SK-N-SH (cell line): Measurements from ENCODE around the gene RASL10B.

Experiments
- CTCF ChIP-seq: fragments of 200-600 bp; sonication (generic); IDR thresholded peaks from 2 replicates; pipeline ENCODE4 v1.6.1; 2017; ENCODE audit warnings: antibody characterized with exemption, mild to moderate bottlenecking, moderate library complexity
- SMC3 ChIP-seq: IDR thresholded peaks from 2 replicates; pipeline ENCODE4 v1.6.1; 2012; ENCODE audit warnings: low read depth, low read length, improper control_type of control experiment
- TEAD4 ChIP-seq: IDR thresholded peaks from 2 replicates; pipeline ENCODE4 v1.4.0; 2012; ENCODE audit warnings: mild to moderate bottlenecking, borderline replicate concordance; ENCODE audit not compliant: insufficient read depth

- TF ChIP-seq CTCF, result no peak
- TF ChIP-seq TEAD4, result no peak
- TF ChIP-seq SMC3, result no peak
Observed at GRCh38 chr17:35778641-35779196, 47.3 kb downstream of the RASL10B start.
